Loucy (cell line): Measurements from ENCODE around the gene CREB1.

Source experiments
- H2AFZ ChIP-seq: fragments of 200-600 bp; sonication (generic); 2 replicates; pipeline ENCODE4 v1.6.0; 2016; ENCODE audit warnings: antibody characterized with exemption, mild to moderate bottlenecking, low read length, moderate library complexity
- H3F3A ChIP-seq: fragments of 200-600 bp; 2 replicates; pipeline ENCODE4 v1.6.0; 2016; ENCODE audit warnings: antibody characterized with exemption, low read depth, mild to moderate bottlenecking
- H3K27me3 ChIP-seq: fragments of 200-600 bp; sonication (generic); 2 replicates; pipeline ENCODE4 v1.6.1; 2014; ENCODE audit warnings: low read length, mild to moderate bottlenecking; ENCODE audit not compliant: insufficient read depth, poor library complexity, severe bottlenecking
- H3K36me3 ChIP-seq: fragments of 200-600 bp; sonication (generic); 2 replicates; pipeline ENCODE4 v1.6.1; 2016; ENCODE audit warnings: low read length; ENCODE audit not compliant: insufficient read depth
- H3K4me1 ChIP-seq: fragments of 200-600 bp; sonication (generic); 2 replicates; pipeline ENCODE4 v1.5.1; 2014; ENCODE audit warnings: low read length, mild to moderate bottlenecking; ENCODE audit not compliant: insufficient read depth, poor library complexity, severe bottlenecking
- H3K4me2 ChIP-seq: fragments of 200-600 bp; sonication (generic); 2 replicates; pipeline ENCODE4 v1.6.0; 2014; ENCODE audit warnings: antibody characterized with exemption, low read length, low read depth, mild to moderate bottlenecking; ENCODE audit not compliant: poor library complexity, severe bottlenecking
- H3K4me3 ChIP-seq: fragments of 200-600 bp; sonication (generic); 2 replicates; pipeline ENCODE4 v1.5.1; 2014; ENCODE audit warnings: low read length, mild to moderate bottlenecking, mixed read lengths; ENCODE audit not compliant: poor library complexity, severe bottlenecking
- H3K79me2 ChIP-seq: fragments of 200-600 bp; sonication (generic); 2 replicates; pipeline ENCODE4 v1.6.1; 2014; ENCODE audit warnings: low read length; ENCODE audit not compliant: insufficient read depth
- H3K9ac ChIP-seq: fragments of 200-600 bp; sonication (generic); 2 replicates; pipeline ENCODE4 v1.6.0; 2014; ENCODE audit warnings: mild to moderate bottlenecking, low read depth, low read length, moderate library complexity; ENCODE audit not compliant: poor library complexity, severe bottlenecking
- H3K9me2 ChIP-seq: fragments of 200-600 bp; sonication (generic); replicated peaks from 2 replicates; pipeline ENCODE4 v1.6.1; 2016; ENCODE audit warnings: low read depth, low read length, mixed read lengths
- H3K9me3 ChIP-seq: fragments of 200-600 bp; sonication (generic); 2 replicates; pipeline ENCODE4 v1.6.1; 2014; ENCODE audit warnings: mild to moderate bottlenecking, antibody characterized with exemption, low read length, low read depth; ENCODE audit not compliant: insufficient read depth
- H4K20me1 ChIP-seq: fragments of 200-600 bp; sonication (generic); 2 replicates; pipeline ENCODE4 v1.6.0; 2014; ENCODE audit warnings: antibody characterized with exemption, low read length, mild to moderate bottlenecking; ENCODE audit not compliant: insufficient read depth, poor library complexity, severe bottlenecking
- EZH2phosphoT487 ChIP-seq: fragments of 200-600 bp; IDR thresholded peaks from 2 replicates; pipeline ENCODE4 v1.6.1; 2018; ENCODE audit warnings: antibody characterized with exemption, mild to moderate bottlenecking, moderate library complexity, borderline replicate concordance
- TF ChIP-seq, protein P1 (sequence below): fragments of 200-600 bp; sonication (generic); conservative IDR thresholded peaks from 2 replicates; pipeline ENCODE4 v1.5.1; 2014; ENCODE audit warnings: mild to moderate bottlenecking, antibody characterized with exemption, low read length

Gene CREB1

DNA sequence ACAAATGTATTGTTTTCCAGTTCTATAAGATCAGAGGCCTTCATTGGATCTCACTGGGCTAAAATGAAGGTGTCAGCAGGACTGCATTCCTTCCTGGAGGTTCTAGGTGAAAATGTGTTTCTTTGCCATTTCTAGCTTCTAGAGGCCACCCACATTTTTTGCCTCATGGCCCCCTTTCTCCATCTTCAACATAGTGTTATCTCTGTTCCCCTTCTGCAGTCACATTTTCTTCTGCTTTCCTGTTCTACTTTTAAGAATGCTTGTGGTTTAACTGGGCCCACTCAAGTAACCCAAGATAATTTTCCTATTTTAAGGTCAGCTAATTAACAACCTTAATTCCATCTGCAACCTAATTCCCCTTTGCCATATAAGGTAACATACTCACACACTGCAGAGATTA, 59.4 kb downstream of the CREB1 start:
- no peak overlapping the region for H2AFZ ChIP-seq
- no peak overlapping the region for H3K9ac ChIP-seq
- peaks cover 23% of the 10 kb centered on the region; the same call in 1 of the 2 replicates for H3K9me3 ChIP-seq
- H3K4me2 ChIP-seq = no peak overlapping the region
- no peaks in the 10 kb centered on the region for H3K79me2 ChIP-seq
- peaks cover 7% of the 10 kb centered on the region; the same call in 1 of the 2 replicates for H3F3A ChIP-seq
- no peak overlapping the region for H3K4me3 ChIP-seq
- no peaks in the 10 kb centered on the region for H3K4me1 ChIP-seq
- no peaks in the 10 kb centered on the region for H3K9me2 ChIP-seq
- H3K36me3 ChIP-seq = peaks cover 91% of the 10 kb centered on the region
- no peaks in the 10 kb centered on the region for H3K27me3 ChIP-seq
- no peak for TF ChIP-seq EZH2phosphoT487
- TF ChIP-seq, protein P1, sequence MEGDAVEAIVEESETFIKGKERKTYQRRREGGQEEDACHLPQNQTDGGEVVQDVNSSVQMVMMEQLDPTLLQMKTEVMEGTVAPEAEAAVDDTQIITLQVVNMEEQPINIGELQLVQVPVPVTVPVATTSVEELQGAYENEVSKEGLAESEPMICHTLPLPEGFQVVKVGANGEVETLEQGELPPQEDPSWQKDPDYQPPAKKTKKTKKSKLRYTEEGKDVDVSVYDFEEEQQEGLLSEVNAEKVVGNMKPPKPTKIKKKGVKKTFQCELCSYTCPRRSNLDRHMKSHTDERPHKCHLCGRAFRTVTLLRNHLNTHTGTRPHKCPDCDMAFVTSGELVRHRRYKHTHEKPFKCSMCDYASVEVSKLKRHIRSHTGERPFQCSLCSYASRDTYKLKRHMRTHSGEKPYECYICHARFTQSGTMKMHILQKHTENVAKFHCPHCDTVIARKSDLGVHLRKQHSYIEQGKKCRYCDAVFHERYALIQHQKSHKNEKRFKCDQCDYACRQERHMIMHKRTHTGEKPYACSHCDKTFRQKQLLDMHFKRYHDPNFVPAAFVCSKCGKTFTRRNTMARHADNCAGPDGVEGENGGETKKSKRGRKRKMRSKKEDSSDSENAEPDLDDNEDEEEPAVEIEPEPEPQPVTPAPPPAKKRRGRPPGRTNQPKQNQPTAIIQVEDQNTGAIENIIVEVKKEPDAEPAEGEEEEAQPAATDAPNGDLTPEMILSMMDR = no peak
- no peaks in the 10 kb centered on the region for H4K20me1 ChIP-seq

DNA sequence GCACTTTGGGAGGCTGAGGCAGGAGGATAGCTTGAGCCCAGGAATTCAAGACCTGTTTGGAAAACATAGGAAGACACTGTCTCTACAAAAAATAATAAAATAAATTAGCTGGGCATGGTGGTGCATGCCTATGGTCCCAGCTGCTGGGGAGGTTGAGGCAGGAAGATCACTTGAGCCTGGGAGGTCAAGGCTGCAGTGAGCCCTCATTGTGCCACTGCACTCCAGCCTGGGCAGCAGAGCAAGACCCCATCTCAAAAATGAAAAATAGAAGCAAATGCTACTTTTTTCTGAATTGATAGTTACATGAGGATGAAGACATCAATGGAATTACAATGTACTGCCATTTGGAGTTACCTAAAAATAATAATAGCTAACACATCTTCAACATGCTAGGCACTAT, 63.5 kb downstream of the CREB1 start:
- H3K27me3 ChIP-seq = no peaks in the 10 kb centered on the region
- H3F3A ChIP-seq = peaks cover 7% of the 10 kb centered on the region; the same call in 1 of the 2 replicates
- H3K4me3 ChIP-seq = no peak overlapping the region
- H3K79me2 ChIP-seq = 0 out of 2 replicates have a peak, but pooled peaks cover 3% of the 10 kb centered on the region
- H4K20me1 ChIP-seq = no peaks in the 10 kb centered on the region
- H3K9me2 ChIP-seq = no peaks in the 10 kb centered on the region
- no peak for TF ChIP-seq EZH2phosphoT487
- TF ChIP-seq, protein P1 = no peak
- no peak overlapping the region for H3K4me2 ChIP-seq
- H3K9ac ChIP-seq = no peak overlapping the region
- peaks cover 23% of the 10 kb centered on the region; the same call in 1 of the 2 replicates for H3K9me3 ChIP-seq
- no peak overlapping the region for H2AFZ ChIP-seq
- H3K36me3 ChIP-seq = peaks cover 82% of the 10 kb centered on the region
- no peaks in the 10 kb centered on the region for H3K4me1 ChIP-seq

DNA sequence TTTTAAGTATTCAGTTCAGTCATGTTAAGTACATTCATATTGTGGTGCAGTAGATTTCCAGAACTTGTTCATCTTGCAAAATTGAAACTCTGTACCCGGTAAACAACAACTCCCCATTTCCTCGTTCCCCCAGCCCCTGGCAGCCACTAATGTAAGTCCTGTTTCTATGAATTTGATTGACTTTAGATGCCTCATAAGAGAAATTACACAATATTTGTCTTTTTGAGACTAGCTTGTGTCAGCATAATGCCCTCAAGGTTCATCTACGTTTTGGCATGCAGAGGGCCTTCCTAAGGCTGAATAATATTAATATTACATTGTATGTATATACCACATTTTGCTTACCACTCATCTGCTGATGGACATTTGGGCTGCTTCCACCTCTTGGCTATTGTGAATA, 64.5 kb downstream of the CREB1 start:
- Histone ChIP-seq H3K79me2 (0 out of 2 replicates have a peak, but pooled peaks cover 3% of the 10 kb centered on the region), H3K9me3 (peaks cover 16% of the 10 kb centered on the region; the same call in 1 of the 2 replicates), H3F3A (0 out of 2 replicates have a peak, but pooled peaks cover 1% of the 10 kb centered on the region), H3K9ac (no peak overlapping the region), H3K36me3 (peaks cover 77% of the 10 kb centered on the region), H3K27me3 (no peaks in the 10 kb centered on the region), H3K4me3 (no peak overlapping the region), H3K9me2 (no peaks in the 10 kb centered on the region), H4K20me1 (no peaks in the 10 kb centered on the region), H3K4me2 (no peak overlapping the region), H3K4me1 (no peaks in the 10 kb centered on the region), H2AFZ (no peak overlapping the region)
- no peak for TF ChIP-seq EZH2phosphoT487
- TF ChIP-seq, protein P1 = no peak
